ENCODE measurements around the gene PLEKHG3.

Gene PLEKHG3

GRCh38 chr14:64700290-64700689, 3.9 kb upstream of the PLEKHG3 start:
- TF ChIP-seq, protein P1, sequence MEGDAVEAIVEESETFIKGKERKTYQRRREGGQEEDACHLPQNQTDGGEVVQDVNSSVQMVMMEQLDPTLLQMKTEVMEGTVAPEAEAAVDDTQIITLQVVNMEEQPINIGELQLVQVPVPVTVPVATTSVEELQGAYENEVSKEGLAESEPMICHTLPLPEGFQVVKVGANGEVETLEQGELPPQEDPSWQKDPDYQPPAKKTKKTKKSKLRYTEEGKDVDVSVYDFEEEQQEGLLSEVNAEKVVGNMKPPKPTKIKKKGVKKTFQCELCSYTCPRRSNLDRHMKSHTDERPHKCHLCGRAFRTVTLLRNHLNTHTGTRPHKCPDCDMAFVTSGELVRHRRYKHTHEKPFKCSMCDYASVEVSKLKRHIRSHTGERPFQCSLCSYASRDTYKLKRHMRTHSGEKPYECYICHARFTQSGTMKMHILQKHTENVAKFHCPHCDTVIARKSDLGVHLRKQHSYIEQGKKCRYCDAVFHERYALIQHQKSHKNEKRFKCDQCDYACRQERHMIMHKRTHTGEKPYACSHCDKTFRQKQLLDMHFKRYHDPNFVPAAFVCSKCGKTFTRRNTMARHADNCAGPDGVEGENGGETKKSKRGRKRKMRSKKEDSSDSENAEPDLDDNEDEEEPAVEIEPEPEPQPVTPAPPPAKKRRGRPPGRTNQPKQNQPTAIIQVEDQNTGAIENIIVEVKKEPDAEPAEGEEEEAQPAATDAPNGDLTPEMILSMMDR (conservative IDR thresholded peaks at IDR 0.05; ENCODE audit: control insufficient read depth, insufficient read depth, low read depth, low read length), result no peak
- no peak overlapping the region for H3K4me3 ChIP-seq (ENCODE audit: control insufficient read depth, low read depth, low read length)
- DNase-seq (ENCODE audit: low read depth), result no peak

GRCh38 chr14:64700894-64701293, 3.3 kb upstream of the PLEKHG3 start:
- TF ChIP-seq, protein P1 (conservative IDR thresholded peaks at IDR 0.05; ENCODE audit: control insufficient read depth, insufficient read depth, low read depth, low read length), result no peak
- DNase-seq (ENCODE audit: low read depth), result no peak
- H3K4me3 ChIP-seq (ENCODE audit: control insufficient read depth, low read depth, low read length), result no peak overlapping the region

DNA sequence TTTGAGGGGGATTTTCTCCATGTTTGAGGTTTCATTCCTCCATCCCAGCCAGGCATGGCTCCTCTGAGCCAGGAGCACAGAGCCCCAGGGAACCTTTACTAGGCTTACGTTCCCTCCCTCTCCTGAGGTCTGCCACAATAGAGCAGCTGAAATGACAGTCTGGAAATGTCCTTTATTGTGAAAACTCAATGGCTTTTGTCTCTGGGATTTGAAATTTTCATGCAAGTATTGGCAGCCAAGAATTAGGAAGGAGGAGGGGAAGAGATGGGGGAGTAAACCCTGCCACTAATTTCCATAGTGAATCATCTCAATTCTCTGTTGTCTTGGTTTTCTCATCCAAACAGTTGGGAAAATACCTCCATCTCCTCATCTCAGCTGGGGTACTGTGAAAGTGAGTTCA, 2.6 kb upstream of the PLEKHG3 start:
- TF ChIP-seq, protein P1 (conservative IDR thresholded peaks at IDR 0.05; ENCODE audit: control insufficient read depth, insufficient read depth, low read depth, low read length), result no peak
- H3K4me3 ChIP-seq (ENCODE audit: control insufficient read depth, low read depth, low read length), result no peak overlapping the region
- DNase-seq (ENCODE audit: low read depth), result no peak

GRCh38 chr14:64702493-64703394, 1.5 kb upstream of the PLEKHG3 start:
- TF ChIP-seq, protein P1 (conservative IDR thresholded peaks at IDR 0.05; ENCODE audit: control insufficient read depth, insufficient read depth, low read depth, low read length), result no peak
- no peak for DNase-seq (ENCODE audit: low read depth)
- H3K4me3 ChIP-seq (ENCODE audit: control insufficient read depth, low read depth, low read length), result no peak overlapping the region

- DNase-seq (ENCODE audit: low read depth), result no peak
- peak overlapping the region; percentile 30 for H3K4me3 ChIP-seq (ENCODE audit: control insufficient read depth, low read depth, low read length)
Observed at GRCh38 chr14:64703395-64704142, 655 bp upstream of the PLEKHG3 start.

GRCh38 chr14:64704743-64705380, 638 bp downstream of the PLEKHG3 start:
- no peak for DNase-seq (ENCODE audit: low read depth)
- TF ChIP-seq, protein P1 (conservative IDR thresholded peaks at IDR 0.05; ENCODE audit: control insufficient read depth, insufficient read depth, low read depth, low read length), result no peak
- H3K4me3 ChIP-seq (ENCODE audit: control insufficient read depth, low read depth, low read length), result peak overlapping the region; percentile 60

More at GRCh38 chr14:64703395-64704142, 655 bp upstream of the PLEKHG3 start:
- TF ChIP-seq, protein P1 (conservative IDR thresholded peaks at IDR 0.05; ENCODE audit: control insufficient read depth, insufficient read depth, low read depth, low read length), result no peak
